ENCODE results near the gene NABP1.

GRCh38 chr2:191703079-191703725, 25.3 kb downstream of the NABP1 start:
- TF ChIP-seq CTCF (IDR thresholded peaks at IDR 0.05; ENCODE audit: borderline replicate concordance, extremely low read depth, low read length, poor library complexity, severe bottlenecking): no peak
- no peak for TF ChIP-seq EZH2 (IDR thresholded peaks at IDR 0.05; ENCODE audit: borderline replicate concordance, low read depth, low read length, severe bottlenecking)
